ENCODE measurements around the gene YWHAQ.

Gene YWHAQ

GRCh38 chr2:9630736-9631552, at the start of gene YWHAQ:
Gene YWHAQ, minus strand, starts transcription at chr2:9630997. Its CDS starts 545 bp downstream, at chr2:9630452.
- DNase-seq: peak; percentile 99 to 100 (median 99)

- no peak for DNase-seq
Measured at GRCh38 chr2:9680082-9680481, 49.3 kb upstream of the YWHAQ start.

DNA sequence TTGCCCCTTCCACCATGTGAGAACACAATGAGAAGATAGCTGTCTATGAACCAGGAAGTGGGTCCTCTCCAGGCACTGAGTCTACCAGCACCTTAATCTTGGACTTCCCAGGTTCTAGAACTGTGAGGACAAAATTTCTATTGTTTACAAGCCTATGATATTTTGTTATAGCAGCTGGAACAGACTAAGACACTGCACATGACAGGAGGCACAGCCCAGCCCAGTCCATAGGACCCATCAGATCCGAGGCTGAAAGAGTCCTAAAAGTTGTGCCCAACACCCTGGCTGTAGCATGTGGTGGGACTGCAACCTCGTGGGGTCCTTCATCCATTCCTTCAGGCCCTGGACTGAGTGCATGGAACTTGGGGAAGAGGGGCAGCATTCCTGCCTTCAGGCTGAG, 48.4 kb upstream of the YWHAQ start:
- DNase-seq: no peak

DNA sequence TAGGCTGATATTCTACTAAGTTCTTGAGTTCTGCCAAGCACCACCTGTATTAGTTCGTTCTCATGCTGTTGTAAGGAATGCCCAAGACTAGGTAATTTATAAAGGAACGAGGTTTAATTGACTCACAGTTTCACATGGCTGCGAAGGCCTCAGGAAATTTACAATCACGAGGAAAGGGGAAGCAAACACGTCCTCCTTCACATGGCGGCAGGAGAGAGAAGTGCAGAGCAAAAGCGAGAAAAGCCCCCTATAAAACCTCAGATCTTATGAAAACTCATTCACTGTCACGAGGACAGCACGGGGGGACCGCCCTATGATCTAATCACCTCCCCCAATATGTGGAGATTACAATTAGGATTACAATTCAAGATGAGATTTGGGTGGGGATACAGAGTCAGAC, 47.7 kb upstream of the YWHAQ start:
- peak; percentile 61 to 64 (median 64) for DNase-seq

- peak; percentile 50 to 69 (median 56) for DNase-seq
Measured at GRCh38 chr2:9675415-9676351, 44.9 kb upstream of the YWHAQ start.

DNA sequence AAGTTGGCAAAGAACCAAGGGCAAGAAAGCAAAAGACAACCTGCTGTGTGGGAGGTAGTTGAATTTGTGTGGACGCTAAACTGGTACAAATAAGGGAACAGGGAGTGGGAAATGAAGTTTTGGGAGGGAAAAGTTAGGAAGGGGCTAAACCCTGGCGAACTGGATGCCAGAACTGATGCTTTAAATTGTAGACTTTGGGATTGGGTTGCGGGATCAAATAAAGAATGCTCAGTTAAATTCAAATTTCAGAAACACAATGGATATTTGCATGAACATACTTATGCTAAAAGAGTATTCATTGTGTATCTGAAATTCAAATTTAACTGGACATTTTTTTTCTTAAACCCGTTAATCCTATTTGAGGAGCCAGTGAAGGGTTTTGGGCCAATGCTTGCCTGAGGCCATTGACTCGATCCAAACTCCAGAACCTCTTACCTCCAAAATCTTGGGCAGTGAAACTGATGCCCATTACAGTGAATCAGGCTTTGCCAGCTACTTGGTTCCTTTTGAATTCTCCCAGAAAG, 44.2 kb upstream of the YWHAQ start:
- DNase-seq: no peak

GRCh38 chr2:9673914-9674481, 43.2 kb upstream of the YWHAQ start:
- no peak for DNase-seq

GRCh38 chr2:9668687-9669345, 38.0 kb upstream of the YWHAQ start:
- DNase-seq: no peak

DNA sequence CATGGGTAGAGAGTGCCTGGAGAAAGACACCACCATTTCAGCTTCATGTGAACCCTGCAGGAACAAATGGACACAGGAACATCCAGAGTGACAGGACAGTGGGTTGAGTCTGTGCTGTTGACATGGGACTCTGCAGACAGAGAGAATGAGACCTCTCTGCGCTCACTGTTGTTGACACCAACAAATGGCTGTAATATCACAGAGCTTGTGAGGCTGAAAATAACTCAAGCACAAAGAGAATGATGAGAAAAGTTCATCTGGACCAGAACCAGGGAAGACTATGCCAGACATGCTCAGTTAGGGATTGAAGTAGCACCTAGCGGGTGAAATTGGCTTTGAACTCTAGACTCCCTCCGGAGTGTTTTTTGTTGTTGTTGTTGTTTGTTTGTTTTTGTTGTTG, 37.0 kb upstream of the YWHAQ start:
- no peak for DNase-seq

- peak; percentile 80 to 85 (median 84) for DNase-seq
Measured at GRCh38 chr2:9666306-9666705, 35.5 kb upstream of the YWHAQ start.

DNA sequence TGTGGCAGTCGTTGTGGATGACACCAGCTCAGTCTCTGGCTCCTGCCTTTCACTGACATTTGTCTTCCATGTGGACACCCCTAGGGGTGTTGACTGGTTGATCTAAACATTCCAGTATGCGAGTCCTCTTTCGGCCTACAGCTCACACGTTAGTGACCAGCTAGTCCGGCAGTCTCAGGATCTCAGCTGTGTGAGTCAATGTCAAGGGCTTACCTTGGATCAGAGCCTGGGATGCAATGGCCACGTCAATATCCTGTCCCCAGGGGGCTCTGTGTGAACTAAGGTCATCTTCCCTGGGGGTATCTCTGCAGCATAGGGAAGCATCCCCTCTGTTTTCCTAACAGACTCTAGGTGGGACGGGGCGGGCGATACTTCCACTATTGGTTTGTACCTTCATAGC, 35.1 kb upstream of the YWHAQ start:
- DNase-seq: no peak

DNA sequence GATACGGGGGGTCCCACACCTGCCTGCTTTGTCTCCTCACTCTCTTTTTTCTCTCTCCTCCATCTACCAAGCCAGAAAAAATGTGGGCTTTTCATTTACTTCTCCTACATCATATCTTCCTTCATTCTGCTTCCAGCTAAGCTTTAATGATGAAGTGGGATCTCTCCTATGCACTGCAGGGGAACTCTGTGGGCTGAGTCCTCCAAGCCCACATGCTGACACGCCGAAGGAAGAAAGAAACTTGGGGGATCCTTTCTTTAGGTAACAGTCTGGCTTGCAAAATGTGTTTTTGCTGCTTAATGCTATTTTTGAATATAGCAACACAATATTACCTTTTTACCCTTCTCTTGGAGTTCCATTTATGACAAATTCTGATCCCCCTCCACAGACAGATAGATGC, 33.6 kb upstream of the YWHAQ start:
- no peak for DNase-seq

GRCh38 chr2:9663008-9663879, 32.4 kb upstream of the YWHAQ start:
- no peak for DNase-seq

DNA sequence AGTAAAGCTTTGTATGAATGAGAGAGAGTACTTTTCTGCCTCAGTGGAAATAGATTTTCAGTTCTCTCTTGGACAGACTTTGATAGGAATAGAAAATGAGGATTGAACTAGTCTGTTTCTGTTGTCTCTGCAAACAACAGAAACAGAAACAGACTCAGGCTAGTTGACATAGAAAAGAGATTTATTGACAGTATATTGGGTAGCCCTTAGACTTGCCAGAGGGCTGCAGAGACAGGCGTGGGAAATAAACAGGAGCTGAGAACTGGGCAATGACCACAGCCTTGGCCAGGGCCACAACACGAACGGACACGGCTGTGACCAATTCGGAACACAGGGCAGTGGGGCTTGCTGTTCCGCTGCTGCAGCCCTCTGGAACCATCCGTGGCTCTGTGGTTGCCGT, 30.5 kb upstream of the YWHAQ start:
- no peak for DNase-seq

DNA sequence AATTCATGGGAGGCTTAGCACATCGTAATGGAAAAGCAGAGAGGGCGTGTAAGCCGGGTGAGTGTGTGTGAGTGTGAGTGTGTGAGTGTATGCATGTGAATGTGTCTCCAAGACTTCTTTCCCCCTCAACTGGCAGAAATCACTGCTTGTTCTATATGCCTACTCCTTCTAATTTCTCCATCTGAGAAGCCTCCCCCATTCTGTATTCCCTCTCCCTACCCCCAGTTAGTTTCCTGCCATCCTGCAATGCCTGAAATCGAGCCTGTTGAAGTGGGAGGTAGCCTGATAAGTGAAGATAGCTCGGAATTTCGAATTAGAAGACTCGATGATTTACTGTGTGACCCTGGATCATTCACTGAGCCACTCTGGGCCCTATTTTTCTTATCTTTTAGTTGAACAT, 30.0 kb upstream of the YWHAQ start:
- DNase-seq: no peak

DNA sequence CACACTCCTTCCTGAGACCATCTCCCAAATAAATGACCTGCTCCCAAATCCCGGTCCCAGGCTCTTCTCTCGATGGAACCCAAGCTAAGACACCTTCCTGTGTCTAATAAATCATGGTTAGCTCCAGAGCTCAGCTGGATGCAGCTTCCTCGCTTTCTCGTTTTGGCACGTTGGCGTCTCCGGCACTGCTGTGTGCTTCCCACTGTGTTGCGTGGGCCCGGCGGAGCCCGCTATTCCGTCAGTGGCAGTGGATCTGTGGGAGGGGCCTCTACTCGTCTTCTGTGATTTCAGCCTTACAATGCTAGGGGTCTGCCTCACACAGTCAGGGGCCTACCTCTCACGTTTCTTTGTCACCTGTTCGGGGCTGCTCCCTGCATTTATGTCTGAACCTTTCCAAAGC, 29.4 kb upstream of the YWHAQ start:
- no peak for DNase-seq

GRCh38 chr2:9658972-9659371, 28.2 kb upstream of the YWHAQ start:
- DNase-seq: no peak

DNA sequence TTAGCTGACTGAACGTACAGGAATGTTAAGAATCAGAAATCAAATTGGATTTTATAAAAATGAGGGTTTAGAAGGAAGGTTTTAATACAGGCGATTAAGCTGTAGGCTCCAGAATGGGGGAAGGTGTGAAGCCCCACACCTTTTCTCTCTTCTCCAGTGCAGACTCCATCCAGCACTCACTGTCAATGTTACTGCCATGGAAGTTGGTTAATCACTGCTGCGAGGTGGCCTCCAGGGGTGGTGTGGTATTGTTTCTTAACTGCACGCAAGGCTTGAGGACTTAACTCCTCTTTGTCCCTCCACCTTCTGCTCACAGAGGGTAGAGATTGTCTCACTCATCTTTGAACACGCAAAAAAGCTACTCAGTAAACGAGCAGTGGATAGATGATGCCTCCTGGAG, 26.9 kb upstream of the YWHAQ start:
- no peak for DNase-seq

DNA sequence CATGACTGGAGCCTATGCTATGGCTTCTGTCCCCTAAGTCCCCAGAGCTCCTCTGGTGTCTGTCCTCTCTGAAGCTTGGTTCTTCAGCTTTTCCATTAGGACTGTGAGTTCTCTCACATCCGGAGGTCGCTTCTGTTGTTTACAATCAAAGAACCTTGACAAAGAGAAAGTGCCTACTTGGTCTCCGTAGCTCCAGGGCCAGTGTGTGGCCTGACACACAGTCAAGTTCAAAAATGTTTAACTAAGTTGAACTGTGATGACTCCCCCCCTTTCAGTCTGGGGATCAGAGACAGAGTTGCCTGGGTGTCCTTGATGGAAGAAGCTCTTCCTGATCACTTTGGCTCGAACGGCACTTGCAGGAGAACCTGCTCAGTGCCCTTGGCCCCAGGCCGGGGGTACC, 26.3 kb upstream of the YWHAQ start:
- no peak for DNase-seq

GRCh38 chr2:9656270-9656766, 25.5 kb upstream of the YWHAQ start:
- DNase-seq: no peak
